Measurements from ENCODE around the gene LCA5.
"Not testable (repeated sequence)": the region's sequence is repeated elsewhere in the genome, so short reads cannot be mapped to it uniquely, and the experiment has no call there.

LCA5 gene

DNA sequence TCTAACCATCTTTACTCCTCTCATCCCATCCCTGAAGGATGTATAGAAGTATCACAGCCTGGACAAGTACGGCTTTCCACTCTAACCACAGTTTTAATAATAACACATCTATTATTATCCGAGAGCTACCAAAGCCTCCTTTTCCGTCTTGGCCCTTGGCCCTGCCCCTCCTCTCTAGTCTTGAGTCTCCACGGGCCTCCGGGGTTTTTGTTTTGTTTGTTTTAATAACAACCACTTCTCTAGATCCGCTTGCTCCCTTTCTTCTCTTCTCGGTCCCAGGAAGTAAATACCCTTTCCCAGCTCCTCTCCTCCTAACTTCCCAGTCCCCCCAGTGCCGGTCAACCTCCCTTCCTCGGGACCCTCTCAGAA lies 661 bp downstream of the LCA5 start:
- no peak for DNase-seq

DNA sequence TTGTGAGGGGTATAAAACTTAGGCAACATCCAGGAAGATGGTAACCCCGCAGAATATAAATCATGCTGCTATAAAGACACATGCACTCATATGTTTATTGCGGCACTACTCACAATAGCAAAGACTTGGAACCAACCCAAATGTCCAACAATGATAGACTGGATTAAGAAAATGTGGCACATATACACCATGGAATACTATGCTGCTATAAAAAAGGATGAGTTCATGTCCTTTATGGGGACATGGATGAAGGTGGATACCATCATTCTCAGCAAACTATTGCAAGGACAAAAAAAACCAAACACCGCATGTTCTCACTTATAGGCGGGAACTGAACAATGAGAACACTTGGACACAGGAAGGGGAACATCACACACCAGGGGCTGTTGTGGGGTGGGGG lies 7.7 kb downstream of the LCA5 start:
- not testable (repeated sequence) for DNase-seq

DNA sequence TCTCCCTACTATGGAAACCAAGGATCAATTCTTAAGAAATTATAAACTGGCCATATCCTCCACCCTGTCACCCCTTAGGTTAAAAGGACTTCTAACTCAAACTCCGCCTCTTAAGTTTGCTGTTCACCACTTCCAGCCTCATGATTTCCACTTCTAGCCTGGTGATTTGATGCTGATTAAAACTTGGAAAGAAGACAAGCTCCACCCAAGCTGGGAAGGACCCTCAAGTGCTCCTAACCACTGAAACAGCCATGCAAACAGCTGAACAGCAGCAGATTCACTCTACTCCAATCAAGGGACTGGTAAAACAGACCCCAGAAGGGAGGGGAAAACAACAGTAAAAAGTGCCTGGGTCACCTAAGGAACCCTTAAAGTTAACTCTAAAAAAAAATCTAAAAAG lies 10.3 kb downstream of the LCA5 start:
- no peak for DNase-seq

DNA sequence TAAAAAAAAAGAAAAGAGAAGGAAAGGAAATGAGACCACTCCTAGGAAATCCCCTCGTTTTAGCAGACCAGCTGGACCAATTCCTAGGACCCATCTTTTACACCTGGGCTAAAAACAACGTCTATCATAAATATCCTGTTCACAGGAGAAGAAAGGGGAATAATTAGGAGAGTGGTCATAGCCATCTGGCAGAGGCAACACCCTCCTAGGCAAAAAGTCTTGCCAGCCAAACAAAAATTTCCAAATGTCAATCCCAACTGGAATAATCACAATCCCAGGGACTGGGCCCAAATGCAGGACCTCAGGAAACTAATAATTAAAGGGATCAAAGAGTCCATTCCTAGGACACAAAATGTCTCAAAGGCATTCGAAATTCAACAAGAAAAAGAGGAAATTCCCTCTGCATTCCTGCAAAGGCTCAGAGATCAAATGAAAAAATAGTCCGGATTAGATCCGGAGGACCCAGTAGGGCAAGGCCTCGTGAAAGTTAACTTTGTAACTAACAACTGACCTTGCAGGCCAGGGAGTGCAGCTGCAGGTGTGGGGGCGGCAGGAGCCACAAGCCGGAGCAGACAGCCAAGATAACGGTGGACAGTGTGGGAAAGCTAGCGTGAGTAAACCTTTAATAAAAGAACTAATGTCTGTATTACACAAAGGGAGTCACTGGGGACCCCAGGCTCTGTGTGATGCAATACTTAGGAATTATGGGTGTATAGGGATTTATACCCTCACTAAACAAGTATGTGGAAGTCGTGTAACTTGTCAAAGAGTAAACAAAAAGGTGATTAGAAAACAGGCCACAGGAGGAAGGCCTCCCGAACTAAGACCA lies 11.7 kb downstream of the LCA5 start:
- no peak for DNase-seq

DNA sequence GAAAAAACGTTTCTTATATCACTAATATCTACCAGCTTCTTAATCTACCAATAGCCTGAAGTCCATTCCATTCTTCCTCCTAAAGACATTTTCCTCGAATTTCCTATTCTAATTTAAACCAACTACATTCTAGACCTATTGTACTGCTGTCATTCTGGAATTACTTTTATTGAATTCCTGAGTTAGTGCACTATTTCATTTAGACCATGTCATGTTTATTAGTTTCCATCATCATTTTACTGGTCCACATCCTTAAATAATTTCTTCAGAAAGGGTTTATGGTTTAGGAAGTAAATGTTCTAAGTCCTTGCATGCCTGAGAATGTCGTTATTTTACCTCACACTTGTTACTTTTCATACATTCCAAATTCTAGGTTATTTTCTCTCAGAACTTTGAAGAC lies 13.2 kb downstream of the LCA5 start:
- DNase-seq: no peak

DNA sequence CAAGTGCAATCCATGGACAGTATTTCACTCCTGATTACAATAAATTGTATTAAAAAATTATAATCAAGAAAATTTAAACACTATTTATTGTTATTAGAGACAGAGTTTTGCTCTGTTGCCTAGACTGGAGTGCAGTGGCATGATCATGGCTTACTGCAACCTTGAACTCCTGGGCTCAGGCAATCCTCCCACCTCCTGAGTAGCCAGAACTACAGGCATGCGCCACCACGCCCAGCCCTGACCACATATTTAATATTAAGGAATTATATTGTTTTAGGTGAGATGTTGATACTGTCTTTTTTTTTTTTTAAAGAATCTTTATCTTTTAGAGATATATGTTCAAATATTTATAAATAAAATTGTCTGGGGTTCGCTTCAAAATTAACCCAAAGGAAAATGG lies 14.6 kb downstream of the LCA5 start:
- DNase-seq: no peak

DNA sequence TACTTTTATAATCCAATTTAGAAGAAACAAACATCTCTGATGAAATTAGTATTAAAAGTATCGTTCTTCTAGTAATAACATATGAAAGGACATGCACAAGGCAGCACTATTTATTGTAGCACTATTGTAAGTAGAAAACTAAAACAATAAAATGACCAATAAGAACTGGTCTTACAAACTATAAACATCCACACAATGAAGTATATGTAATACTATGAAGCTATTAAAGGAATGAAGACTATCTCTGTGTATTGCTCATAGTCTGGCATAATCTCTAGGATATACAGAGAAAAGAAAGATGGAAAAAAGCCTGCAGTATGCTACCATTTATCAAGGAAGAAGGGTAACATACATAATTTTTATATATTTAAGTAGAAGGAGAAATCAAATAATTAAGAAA lies 16.7 kb downstream of the LCA5 start:
- DNase-seq: no peak

DNA sequence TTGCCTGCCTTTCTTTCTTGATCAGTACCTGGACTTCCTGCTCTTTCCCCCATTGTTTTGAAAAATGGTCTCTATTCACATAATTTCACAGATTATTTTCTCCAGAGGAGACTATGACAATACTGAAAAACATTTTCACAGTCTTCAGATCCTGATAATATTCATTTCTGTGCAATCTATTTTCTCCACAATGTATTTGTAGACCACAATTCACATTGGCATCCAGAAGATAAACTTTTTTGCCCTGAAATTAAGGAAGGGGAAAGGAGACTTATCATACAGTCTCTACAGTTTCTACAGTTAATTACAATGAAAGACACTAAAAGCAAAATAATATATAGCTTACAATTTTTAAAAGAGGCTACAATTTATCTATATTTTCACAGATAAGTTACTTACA lies 18.4 kb downstream of the LCA5 start:
- DNase-seq: no peak

DNA sequence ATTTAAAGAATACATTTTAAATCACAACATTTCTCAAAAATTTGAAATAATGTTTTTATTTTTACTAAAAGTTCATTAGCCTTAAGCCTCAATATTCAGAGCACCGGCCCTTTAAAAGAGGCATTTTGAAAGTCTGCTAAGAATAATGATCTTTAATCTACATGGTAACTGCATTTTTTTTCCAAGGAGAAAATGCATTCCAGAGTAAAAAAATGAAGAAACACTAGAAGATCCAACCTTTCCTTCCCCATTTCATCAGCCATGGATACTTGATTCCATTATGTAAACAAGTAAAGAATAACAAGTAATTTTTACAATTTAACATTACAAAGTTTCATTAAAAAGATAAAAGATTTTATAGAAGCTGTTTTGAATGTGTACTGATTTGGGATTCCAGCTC lies 21.8 kb downstream of the LCA5 start:
- DNase-seq: no peak

DNA sequence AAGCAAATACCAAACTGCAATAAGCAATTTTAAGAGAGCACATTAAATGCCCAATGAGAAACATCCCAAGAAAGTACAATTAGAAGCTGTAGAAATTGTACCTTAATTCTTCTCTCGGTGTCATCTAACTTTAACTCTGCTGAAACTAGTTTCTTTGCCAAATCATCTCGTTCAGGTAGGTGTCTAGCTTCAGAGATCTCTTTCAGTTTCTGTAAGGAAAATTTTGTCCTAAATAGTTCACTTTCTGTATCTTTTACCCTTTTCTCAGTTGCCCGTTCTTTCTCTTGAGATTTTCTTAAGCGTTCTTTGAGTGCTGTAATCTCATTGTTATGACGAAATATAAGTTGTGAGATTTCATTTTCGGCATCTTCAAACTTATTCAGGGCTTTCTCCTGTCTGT lies 24.1 kb downstream of the LCA5 start:
- no peak for DNase-seq

DNA sequence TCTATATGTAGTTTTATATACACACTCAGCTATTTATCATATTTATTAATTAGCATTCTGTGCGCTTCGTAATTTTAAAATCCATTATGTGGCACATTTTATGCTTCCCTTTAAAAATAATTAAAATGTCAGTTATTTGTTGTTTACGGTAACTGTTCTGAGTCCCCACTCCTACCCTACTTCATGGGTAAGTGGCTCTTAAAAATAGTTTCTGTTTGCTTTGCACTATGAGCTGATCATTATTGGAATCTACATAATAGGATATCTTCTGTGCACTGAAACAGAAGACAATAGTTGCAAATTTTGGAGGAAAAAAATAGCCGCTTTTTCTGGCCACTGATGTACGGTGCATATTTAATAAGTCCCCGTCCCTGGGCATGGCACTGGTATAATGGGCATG lies 25.2 kb downstream of the LCA5 start:
- no peak for DNase-seq

DNA sequence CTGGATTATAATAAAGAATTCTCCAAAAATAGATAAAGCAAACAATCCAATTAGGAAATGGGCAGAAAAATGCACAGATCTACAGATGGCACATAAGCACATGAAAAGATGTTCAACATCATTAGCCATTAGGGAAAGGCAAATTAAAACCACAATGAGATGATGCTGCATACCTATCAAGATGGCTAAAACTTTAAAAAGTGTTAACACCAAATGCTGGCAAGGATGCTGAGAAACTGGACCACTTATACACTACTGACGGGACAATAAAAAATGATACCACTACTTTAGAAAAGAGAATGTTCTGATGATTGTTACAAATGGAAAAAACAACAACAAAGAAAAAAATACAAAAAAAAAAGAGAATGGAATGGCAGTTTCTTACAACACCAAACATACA lies 26.5 kb downstream of the LCA5 start:
- DNase-seq: no peak

DNA sequence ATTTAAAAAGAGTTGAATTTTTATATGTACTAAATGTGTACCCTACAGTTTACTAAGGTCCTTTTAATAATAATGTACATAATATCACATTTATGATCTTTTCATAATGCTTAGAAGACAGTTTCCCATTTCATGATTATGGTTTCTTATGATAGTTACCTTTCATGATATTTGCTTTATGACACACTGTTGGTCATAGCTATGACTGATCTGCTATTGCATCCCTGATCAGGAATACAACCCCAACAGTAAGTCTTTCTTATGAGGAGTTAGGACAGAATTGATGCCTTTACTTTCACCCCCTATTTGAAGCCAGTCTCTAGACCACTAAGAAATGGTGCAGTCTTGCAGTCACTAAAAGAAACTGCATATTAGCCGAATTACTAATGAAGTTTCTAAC lies 31.0 kb downstream of the LCA5 start:
- DNase-seq: no peak

DNA sequence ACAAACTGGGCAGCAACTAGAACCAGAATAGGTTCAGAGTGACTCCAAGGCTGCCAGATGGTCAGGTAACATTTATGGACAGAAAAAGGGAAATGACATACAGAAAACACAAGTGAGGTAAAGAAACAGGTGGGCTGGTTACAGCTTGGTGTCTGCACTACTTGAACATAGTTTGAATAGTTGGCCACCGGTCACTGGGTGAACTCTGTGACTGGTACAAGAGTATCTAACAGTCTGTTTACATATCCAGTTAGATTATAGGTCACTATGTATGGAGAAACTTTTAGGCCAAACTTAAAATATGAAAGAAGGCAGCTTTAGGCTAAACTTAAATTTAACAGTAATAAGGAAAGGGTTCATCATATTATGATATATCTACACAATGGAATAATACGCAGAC lies 32.9 kb downstream of the LCA5 start:
- no peak for DNase-seq

DNA sequence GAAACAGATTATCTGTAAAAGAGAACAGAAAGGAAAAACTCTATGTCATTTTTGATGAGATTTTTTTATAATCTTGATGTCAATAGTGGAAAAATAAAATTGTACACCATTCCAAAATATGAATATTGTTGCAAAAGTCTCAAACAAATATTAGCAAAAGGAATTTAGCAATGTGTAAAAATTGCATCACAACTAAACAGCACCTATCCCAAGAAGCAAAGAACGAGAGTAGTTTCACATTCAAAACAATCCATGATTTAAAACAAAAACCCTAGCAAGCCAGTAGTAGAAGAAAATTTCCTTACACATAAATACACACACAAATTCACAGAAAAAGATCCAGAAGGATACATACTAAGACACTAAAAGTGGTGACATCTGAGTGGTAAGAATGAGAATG lies 38.4 kb downstream of the LCA5 start:
- DNase-seq: no peak

DNA sequence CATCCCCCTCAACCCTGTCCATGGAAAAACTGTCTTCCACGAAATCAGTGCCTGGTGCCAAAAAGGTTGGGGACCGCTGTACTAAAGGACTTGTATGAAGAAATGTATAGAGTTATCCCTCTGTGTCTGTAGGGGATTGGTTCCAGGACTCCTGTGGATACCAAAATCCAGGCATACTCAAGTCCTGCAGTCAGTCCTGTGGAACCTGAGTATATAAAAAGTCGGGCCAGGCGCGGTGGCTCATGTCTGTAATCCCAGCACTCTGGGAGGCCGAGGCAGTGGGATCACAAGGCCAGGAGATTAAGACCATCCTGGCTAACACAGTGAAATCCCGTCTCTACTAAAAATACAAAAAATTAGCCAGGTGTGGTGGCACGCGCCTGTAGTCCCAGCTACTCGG lies 42.0 kb downstream of the LCA5 start:
- no peak for DNase-seq

DNA sequence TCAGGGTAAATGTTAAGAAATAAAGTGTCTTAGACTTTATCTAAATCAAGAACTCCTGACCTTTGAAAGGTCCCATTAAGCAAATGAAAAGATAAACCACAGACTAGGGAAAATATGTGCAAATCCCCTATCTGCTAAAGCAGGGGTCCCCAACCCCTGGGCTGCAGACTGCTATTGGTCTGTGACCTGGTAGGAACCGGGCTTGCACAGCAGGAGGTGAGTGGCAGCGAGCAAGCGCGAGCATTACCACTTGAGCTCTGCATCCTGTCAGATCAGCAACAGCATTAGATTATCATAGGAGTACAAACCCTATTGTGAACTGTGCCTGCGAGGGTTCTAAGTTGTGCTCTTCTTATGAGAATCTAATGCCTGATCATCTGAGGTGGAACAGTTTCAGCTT lies 42.4 kb downstream of the LCA5 start:
- no peak for DNase-seq

DNA sequence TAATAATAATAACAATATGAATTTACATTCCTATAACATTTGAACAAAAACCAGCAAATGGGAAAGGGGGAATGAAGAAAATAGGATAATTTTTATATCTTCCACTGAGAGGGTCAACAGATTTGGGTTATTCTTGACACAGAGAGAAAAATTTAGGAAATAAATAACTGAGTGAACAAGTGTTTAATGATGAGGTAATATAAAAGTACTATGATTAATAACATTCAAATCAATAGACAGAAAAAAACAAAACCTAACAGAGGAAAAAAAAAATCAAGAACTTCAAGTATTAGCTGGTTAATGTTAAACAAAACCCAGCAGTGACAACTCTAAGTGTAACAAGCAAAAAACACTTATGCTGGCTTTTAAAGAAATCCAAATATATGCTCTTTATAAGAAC lies 66.5 kb downstream of the LCA5 start:
- no peak for DNase-seq

DNA sequence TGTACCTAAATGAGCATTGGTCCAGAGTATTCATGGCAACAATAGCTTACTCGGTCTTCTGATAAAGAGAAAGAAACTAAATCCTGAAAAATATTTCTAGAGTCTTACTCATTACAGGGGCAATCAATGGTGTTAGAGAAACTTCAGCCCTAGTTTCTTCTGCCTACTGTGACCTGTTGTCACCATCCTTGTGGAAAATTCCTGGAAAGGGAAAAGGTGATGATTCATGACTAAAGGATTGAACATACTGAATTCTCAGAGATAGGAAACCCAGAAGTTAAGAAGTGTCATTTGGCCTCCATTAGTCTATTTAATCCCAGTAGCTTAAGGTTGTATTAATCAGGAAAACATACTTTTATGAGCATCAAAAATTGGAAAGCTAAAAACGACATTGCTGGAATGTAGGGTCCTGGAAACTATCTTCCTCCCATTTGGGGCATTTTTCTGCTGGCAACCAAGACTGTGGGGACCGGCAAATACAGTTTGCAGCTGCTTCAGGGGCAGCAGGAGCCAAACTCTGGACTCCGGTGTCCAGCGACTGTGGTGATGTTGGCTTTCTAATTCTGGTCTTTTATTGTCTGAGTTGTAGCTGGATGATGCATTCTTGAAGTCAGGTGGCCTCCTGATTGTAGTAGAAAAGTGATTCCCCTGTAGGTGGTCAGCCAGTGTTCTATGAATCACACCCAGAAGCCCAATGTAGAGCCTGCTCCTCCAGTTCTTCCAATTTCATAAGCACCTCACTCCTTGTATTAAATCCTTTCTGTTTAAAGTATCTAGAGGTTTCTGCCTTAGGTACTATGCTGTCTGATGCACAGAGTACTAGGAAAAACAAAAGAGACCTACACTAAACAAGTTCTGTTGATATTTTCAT lies 67.6 kb downstream of the LCA5 start:
- no peak for DNase-seq

DNA sequence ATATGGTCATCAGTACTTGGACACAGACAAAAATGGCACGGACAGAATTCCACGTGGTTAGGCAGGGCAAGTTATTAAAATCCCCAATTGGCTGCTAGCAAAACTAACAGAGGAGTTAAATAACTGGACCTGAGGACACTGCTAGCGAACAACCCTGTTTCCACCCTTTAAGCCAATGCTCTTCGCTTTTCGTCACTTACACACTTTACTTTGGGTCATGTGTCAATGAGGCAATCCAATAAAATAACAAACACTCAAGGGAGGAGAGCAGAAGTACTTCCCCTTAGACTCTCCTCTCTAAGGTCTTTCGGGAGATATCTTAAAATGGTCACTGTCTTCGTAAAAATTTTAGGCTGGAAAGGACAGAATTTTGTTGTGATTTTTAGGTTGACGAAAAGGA lies 68.6 kb downstream of the LCA5 start:
- no peak for DNase-seq

DNA sequence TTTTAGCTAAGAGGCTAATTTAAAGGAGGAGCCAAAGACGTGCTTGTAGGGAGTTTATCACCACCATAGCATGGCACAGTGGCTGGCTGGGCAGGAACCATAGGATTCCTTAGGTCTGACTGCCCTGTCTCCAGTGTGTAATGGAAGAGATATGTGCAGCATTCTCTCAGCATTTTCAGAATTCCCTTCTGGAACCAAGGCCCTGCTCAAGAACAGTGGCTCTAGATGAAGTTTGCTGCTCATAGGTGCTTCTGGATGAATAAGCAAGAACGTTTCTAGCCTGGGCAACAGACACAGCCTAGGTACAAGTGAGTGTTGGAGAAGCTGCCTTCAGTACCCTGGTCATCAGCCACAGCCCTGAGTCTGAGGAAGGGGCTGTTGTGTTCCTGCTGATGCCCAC lies 69.1 kb downstream of the LCA5 start:
- no peak for DNase-seq

DNA sequence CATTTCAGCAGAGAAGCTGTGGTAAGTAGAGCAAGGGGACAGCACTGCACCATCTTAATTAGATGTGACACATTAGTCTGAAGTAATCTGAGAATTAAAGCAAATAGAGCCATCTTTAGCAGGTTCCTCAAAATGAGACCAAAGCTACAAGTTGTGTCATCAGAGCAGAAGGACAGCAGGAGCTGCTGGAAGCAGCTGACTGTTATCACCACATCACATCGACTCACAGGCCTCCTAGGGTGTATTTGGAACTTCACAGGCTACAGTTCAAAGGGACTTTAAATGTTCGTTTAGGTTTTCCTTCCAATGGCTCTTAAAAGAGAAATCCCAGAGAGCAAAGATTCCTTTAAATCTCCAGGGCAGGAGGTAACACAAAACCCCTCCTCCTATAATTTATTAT lies 69.5 kb downstream of the LCA5 start:
- no peak for DNase-seq

DNA sequence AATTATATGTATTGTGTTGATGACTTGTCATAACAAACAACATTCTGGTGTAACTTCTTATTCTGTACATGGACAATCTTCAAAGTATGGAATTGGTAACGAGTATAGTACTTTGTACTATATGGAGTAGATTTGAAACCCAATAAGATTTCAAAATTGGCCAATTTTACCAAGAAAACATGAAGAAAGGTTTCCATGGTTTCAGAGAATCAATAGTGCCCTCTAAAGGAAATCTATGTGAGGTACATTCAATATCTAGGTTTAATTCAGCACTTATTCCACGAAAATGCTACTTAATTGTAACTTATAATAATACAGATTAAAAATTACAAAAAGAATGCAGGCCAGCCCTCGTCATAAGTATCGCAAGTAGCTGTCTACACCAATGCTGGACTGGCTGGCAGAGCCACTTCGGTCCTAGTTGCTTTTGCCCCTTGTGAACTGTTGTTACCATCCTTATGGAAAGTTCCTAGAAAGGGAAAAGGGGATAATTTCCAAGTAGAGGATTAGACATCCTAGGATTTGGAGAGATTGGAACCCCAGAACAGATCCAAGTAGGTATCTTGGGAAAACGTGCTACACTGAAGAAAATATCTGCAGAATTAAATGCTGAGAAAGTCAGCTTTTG lies 70.9 kb downstream of the LCA5 start:
- no peak for DNase-seq

DNA sequence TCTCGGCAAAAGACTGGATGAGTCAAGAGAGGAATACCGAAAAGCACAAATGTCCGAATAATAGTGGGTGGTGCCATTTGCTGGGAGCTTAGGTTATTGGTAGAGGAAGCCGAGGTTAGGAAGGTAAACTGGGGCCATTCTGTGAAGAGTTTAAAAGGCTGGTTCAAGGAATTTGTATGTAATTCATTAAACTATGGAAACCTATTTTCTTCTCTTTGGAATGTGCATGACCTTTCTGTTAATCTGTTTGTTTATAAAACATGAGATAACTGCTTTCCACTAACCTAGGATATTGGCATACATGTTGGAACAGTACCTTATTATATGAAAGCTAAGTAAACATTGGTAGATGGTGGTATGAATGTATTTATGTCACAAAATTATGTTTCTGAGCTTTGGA lies 71.8 kb downstream of the LCA5 start:
- no peak for DNase-seq
